ENCODE results near the gene CR1.

DNA sequence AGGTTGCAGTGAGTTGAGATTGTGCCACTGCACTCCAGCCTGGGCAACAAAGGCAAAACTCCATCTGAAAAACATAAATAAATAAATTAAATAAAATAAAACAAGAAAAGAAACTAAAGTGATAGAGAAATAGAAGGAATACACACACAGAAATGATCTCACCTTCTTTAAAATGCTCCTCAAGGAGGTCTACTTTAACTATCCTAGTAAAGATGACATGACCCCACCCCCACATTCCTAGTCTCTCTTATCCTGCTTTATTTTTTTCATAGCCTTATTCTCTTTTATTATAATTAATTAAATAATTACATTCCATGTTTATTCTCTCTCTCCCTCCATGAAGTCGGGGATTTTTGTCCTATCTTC, 131.0 kb downstream of the CR1 start:
- TF ChIP-seq, protein P1, sequence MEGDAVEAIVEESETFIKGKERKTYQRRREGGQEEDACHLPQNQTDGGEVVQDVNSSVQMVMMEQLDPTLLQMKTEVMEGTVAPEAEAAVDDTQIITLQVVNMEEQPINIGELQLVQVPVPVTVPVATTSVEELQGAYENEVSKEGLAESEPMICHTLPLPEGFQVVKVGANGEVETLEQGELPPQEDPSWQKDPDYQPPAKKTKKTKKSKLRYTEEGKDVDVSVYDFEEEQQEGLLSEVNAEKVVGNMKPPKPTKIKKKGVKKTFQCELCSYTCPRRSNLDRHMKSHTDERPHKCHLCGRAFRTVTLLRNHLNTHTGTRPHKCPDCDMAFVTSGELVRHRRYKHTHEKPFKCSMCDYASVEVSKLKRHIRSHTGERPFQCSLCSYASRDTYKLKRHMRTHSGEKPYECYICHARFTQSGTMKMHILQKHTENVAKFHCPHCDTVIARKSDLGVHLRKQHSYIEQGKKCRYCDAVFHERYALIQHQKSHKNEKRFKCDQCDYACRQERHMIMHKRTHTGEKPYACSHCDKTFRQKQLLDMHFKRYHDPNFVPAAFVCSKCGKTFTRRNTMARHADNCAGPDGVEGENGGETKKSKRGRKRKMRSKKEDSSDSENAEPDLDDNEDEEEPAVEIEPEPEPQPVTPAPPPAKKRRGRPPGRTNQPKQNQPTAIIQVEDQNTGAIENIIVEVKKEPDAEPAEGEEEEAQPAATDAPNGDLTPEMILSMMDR (IDR thresholded peaks at IDR 0.05), result no peak
- TF ChIP-seq POLR2A (IDR thresholded peaks at IDR 0.05) (no peak), POLR2AphosphoS5 (IDR thresholded peaks at IDR 0.05) (no peak), EP300 (IDR thresholded peaks at IDR 0.05) (no peak)
